Kidney glomerular epithelial cell (primary cell): ENCODE data around the gene MAPK6.
A peak's percentile ranks its signal among the peaks of the same experiment; 100 is the strongest.

ENCODE experiments used
- DNase-seq: peaks from one replicate; lab custom pipeline; 2025; lab: John Stamatoyannopoulos, UW

MAPK6 gene

DNA sequence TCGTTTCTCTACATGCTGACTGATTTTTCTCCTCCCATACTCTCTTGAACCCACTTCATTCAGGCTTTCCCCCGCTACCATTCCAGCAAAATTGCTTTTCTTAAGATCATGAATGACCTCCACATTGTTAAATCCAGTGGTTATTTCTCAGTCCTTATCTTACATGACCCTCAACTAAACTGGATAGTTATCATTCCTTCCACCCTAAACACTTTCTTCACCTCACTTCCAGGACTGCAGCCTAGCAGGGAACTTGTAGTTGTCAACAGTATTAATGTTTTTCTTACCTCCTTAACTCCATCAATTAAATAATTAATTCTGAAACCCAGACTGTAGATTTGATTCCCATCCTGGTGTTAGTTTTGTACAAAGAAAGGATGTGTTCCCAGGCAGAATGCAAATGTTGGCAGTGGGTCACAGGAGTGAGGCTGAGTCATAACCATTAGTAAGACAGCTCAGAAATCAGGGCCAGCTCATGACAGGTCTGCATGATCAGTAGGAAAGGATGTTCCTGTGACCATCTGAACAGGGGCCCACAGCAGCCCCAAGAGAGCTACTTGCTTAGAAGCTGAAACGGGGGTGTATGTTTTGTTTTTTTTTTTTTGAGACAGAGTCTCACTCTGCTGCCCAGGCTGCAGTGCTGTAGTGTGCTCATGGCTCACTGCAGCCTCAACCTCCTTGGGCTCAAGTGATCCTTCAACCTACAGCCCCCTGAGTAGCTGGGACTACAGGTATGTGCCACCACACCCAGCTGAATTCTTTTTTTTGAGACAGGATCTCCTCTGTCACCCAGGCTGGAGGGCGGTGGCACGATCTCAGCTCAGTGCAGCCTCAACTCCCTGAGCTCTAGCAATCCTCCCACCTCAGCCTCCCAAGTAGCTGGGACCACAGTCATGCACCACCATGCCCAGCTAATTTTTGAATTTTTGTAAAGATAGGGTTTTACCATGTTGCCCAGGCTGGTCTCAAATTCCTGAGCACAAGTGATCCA is 84.5 kb downstream of the MAPK6 start:
- DNase-seq, result peak; percentile 91

DNA sequence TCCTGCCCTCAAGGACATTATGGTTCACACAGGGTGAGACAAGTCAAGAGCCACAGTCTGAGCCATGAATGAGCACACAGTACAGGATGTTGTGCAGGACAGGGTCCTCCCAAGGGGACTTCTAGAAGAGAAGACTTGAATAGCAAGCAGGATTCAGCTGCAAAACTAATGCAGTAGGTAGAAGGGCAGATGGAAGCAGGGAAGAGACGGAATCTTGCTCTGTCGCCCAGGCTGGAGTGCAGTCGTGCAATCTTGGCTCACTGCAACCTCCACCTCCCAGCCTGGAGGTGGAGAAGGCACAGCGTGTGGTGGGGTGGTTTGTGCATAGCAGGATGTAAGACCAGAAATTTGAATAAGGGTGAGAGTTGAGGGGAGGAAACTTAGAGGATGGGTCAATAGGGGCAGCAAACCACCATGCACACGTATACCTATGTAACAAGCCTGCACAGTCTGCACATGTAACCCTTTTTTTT is 85.5 kb downstream of the MAPK6 start:
- no peak for DNase-seq

DNA sequence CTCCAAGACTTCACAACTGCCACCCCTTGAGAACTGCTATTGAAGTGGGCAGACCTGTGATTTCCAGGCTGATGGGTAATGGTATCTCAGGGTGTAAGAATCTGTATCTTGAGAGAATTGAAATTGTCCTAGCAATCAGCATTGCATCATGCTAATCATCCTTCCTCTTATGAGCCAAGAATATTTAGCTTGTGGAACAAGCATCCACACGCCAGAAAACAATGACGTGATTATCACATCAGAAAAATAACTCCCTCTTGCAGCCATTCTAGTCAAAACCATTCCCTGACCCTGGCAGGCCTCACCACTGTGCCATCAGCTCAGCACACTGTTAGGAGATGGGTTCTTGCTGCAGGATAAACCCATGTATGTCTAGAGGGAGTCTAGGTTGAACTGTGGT is 86.8 kb downstream of the MAPK6 start:
- no peak for DNase-seq

DNA sequence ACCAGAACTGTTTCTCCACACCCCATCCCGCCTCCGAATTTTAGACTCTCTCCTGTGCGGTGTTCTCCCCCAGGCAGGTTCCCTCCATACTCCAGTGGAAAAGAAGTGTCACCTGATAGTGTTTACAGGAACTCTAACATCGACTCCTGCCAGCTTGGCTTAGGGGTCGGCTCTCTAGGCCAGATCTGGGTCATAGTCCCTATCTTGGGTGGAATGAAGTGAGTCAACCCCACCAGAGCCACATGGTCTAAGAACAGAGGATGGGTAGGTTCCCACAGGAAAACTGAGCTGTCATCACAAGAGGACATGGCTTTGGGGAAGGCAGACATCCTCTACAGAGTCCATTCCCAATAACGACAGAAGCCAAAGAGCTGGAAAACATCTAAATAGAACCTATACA is 87.6 kb downstream of the MAPK6 start:
- DNase-seq, result no peak

DNA sequence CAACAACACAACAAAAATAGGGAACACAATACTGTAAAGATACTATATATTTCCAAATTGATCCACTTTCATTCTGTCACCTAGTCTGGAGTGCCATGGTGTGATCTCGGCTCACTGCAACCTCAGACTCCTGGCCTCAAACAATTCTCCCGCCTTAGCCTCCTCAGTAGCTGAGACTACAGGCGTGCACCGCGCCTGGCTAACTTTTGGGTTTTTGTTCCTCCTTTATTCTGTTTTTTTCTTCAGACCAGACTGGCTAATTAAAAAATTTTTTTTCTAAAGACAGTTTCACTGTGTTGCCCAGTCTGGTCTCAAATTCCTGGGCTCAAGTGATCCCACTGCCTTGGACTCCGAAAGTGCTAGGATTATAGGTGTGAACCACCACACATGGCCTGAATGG is 88.2 kb downstream of the MAPK6 start:
- no peak for DNase-seq

DNA sequence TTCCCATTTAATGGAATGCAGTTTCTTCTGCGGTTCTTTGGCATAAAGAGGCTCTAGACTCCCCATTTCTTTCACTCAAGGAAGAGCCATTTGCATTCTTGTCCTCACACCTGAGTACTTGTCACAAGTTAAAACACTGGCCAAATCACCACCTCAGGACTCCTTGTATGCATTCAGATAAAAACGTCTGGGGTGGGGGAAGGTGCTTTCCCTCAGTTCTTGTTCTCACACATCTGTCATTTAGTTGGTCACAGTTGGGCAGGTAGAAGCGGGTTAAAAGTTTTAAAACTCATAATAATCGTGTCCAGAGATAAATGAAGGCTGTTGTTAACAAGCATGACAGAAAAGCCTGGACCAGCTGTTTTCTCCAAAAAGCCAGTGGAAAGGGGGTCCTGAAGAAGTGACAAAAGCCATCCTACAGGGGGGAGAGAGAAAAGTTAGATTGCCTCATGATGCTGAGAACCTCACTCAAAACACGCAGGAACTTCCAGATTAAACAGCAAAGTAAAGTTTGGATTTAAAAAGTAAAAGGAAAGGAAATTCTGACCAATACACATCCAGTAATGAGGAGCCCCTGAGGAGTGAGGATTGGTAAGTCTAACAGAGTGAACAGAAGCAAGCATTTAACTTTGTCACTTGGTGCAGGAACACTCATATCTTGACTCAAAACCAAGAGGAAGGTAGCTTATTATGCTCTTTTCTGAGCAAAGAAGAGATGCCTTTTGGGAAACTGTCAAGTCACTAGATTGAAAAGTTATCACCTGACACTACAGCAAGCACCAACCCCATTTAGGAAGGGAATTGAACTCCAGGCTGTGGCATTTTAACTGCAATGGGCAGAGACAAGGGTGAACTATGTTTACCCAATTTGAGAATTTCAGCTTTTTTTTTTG is 90.8 kb downstream of the MAPK6 start:
- DNase-seq, result no peak

DNA sequence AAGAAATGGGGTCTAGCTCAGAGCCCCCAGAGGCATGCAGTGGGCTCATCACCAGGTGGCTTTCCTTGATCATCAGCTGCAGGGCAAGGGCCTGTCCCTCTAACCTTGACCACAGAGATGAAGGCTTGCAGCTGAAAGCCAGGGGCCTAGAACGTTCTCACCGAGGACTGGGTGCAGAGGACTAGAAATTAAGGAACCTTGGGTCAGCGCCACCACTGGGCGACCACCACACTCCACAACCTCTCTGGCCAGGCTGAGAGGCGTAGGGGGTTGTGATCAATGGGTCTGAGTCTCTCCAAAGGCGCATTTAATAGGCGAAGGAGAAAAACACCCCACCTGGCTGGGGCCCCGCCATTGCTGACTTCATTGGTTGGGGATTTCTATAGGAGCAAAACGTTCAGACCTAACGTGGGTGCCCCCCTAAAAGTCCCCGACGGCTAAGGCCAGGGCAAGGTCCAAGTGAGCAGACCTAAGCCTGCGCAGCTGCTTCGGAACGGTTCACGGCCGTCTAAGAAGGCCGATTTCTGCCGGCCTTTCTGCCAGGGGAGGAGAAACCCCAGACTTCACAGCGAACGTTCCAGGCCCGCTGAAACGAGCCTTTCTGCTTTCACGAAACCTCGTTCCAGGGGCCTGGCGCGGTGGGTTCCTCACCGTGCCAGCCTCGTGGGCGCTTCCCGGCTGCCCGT is 92.6 kb downstream of the MAPK6 start:
- no peak for DNase-seq

DNA sequence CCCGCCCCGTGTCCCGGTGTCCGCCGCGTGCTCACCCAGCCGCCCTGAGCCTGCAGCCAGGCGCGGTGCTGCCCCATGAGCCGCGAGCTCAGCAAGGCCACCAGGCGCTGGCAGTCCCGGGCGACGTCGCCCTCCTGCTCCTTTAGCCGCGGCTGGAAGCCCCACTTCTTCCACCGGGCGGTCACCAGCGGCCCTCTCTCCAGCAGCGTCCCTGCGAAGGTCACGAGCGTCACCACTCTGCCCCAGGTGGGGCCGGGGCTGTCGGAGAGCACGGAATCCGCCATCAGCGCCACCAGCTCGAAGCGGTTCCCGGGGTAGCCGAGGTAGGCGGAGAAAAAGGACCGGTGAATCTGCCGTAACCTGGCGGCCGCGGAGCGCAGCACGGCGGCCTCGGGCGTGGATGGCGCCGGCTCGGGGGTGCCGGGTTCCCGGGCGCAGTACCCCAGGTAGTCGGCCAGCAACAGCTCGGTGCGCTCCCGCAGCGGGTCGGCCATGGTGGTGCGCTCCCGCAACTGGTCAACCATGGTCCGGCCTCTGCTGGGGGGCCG is 93.3 kb downstream of the MAPK6 start:
- no peak for DNase-seq

DNA sequence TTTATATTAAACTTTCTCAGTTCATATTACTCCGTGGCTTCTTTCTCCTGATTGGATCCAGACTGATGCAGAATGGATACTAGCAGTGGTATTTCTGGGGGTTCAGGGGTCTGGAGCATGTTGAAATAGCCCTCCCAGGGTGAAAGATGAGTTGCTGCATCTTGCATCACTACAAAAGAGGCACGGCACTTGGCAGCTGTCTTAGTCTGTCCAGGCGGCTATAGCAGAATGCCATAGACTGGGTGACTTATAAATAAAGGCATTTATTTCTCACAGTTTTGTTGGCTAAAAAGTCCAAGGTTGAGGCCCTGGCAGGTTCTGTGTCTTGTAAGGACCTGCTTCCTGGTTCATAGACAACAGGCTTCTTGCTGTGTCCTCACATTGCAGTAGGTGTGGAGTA is 94.2 kb downstream of the MAPK6 start:
- no peak for DNase-seq

DNA sequence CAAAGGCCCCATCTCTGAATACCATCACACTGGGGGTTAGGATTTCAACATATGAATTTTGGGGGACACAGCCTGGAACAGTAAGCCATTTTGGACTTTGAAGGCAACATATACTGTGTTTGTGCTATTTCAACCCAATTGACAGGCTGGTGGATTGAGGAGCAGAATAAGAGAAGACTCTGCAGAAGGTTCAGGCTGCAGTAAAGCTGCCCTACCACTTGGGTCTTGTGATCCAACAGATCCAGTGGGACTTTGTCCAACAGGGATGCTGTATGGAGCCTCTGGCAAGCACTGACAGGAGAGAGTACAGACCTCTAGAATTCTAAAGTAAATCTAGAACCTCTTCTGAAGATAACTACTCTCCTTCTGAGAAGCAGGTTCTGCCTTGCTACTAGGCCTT is 94.7 kb downstream of the MAPK6 start:
- DNase-seq, result no peak

DNA sequence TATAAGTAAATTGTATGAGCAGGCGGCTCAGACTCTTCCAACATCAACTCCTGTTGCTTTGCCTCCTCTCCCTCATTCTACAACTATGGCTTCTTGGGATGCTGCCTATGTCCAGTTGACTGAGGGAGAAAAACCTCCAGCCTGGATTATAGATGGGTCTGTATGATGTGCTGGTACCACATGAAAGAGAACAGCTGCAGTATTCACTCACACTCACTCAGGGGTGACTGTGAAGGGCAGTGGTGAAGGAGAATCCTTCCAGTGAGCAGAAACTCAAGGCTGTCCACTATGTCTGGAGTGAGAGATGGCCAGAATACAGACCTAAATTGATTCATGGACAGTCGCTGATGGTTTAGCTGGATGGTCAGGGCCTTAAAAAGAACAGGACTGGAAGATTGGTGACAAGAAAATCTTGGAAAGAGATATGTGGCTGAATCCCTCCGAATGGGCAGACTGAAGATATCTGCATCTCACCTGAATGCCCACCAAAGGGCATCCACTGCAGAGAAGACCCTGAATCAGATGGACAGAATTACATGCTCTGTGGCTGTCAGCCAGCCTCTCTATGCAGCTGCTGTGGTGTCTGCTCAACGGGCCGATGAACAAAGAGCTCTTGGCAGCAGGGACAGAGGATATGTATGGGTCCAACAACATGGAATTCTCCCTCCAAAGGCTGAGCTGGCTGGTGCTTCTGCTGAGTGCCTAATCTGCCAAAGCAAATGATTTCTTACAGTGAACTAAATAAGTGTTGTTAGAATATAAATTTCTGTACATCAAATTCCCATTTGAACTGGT is 95.4 kb downstream of the MAPK6 start:
- DNase-seq, result no peak

DNA sequence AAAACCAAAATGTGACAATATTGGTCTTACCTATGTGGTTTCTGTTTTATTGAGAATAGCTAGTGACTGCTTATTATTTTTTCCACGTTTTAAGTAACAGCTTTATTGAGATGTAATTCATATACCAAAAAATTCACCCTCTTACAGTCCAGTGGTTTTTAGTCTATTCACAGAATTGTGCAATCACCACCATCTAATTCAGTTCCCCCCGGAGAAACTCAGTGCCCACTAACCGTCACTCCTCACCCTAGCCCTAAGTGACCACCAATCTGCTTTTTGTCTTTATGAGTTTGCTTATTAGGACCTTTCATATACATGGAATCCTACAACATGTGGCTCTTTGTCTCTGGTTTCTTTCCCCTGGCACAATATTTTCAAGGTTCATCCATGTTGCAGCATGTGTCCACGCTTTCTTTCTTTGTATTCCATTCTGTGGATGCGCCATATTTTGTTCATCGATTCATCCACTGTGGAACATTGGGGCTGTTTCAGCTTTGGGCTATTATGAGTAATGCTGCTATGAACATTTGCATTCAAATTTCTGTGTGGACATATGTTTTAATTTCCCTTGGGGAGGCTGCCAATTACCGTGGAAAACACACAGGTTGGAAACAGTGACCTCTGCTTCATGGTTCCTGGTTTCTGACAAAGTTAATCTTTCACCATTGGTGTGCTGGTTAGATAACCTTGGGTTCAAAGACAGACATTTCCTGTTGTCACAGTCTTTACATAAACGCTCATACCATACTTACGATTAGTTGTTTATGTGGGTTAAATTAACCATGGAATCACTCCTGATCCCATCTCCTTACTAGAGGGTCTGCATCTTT is 96.8 kb downstream of the MAPK6 start:
- peak; percentile 29 for DNase-seq
